ENCODE measurements around the gene DDOST.

Gene DDOST

DNA sequence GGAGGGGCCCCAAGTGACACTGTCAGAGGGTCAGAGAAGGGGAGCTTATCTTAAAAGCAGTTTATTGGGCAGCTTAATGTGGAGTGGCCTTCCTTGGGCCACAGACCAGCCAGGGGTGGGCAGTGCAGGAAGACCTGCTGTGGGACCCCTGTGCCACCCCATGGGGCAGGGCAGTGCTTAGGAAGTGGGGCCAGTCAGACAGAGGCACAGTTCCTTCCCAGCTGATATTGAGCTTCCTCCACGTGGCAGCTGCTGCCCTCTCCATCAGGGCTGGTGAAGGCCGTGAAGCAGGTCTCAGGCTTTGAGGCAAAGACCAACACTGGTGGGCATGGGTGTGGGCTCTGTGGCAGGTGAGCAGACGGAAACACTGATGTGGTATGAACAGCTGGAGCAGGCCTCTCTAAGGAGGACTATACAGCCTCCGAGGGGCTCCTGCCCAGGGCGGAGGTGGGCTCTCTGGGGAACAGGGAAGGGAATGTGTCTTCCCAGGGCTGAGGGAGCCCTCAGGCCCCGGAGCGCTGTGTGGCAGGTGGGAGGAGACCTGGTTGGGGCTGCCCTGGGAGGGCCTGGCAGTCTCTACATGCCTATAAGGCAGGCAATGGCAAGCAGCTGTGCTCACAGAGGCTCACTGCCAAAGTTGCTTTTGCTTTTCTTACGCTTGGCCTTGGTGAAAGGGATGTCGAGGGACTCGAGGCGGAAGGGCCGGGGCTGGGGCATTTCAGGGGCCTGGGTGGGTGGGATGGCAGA, 3.0 kb upstream of the DDOST start:
- no peak for TF ChIP-seq POLR2A (IDR thresholded peaks at IDR 0.05; ENCODE audit: extremely low read depth, insufficient read length)
- no peak overlapping the region for H3K4me3 ChIP-seq (ENCODE audit: low read depth, low read length)
- no peak for DNase-seq (ENCODE audit: low read depth)

DNA sequence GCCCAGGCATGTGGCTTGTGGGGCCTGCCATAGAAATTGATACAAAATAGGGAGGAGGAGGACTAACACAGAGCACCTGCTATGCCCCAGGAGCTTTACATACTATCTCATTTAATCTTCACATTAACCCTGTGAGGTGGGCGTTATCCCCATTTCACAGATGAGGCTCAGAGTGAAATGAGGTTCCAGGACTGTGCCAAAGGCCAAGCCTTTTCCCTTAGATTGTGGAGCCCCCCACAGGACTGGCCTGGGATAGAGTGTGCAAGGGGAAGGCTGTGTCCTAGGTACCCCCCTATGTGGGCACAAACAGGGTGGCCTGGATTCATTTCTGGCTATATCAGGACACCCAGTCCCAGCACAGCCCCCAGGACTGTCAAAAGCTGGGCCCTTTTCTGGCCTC, 2.2 kb upstream of the DDOST start:
- TF ChIP-seq, protein P1, sequence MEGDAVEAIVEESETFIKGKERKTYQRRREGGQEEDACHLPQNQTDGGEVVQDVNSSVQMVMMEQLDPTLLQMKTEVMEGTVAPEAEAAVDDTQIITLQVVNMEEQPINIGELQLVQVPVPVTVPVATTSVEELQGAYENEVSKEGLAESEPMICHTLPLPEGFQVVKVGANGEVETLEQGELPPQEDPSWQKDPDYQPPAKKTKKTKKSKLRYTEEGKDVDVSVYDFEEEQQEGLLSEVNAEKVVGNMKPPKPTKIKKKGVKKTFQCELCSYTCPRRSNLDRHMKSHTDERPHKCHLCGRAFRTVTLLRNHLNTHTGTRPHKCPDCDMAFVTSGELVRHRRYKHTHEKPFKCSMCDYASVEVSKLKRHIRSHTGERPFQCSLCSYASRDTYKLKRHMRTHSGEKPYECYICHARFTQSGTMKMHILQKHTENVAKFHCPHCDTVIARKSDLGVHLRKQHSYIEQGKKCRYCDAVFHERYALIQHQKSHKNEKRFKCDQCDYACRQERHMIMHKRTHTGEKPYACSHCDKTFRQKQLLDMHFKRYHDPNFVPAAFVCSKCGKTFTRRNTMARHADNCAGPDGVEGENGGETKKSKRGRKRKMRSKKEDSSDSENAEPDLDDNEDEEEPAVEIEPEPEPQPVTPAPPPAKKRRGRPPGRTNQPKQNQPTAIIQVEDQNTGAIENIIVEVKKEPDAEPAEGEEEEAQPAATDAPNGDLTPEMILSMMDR (IDR thresholded peaks at IDR 0.05; ENCODE audit: low read depth, low read length): peak; percentile 27
- TF ChIP-seq, protein P2, sequence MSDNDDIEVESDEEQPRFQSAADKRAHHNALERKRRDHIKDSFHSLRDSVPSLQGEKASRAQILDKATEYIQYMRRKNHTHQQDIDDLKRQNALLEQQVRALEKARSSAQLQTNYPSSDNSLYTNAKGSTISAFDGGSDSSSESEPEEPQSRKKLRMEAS (IDR thresholded peaks at IDR 0.05; ENCODE audit: low read depth, low read length): no peak
- H3K4me3 ChIP-seq (ENCODE audit: low read depth, low read length): no peak overlapping the region
- DNase-seq (ENCODE audit: low read depth): peak; percentile 29

DNA sequence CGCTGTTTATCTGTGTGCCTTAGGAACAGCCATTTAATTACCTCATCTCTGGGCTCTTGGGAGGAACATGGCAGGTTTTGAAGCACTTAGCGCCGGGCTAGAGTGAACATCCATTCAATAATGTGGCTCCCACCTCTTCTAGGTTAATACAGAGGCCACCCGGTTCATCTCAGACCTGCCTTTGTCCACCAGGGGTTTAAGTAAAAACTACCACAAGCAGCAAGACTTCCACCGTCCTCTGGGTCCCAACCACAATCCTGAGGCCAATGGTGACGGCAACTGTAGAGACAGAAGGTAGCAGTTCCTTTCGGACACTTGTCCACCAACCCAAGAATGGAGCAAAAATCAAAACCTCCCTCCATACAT, 924 bp upstream of the DDOST start:
- TF ChIP-seq, protein P2 (IDR thresholded peaks at IDR 0.05; ENCODE audit: low read depth, low read length): no peak
- DNase-seq (ENCODE audit: low read depth): peak; percentile 14
- peak overlapping the region; percentile 86 for H3K4me3 ChIP-seq (ENCODE audit: low read depth, low read length)

DNA sequence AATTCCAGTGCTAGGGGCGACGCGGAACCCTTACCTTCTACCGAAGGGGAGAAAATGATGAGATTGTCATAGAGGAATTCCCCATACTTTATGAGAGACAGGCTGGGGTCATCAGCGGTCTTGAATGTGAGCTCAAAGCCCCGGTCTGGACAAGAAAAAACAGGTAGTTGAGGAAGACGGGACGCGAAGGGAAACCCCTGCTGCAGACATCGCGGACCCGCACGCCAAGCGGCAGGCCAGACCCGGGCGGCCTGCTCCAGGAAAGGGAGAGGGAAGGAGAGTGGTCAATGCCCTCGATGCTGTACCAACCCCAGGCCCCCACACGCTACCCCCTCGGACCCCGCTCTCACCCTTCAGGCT, 342 bp downstream of the DDOST start:
- peak; percentile 32 for DNase-seq (ENCODE audit: low read depth)
- no peak for TF ChIP-seq MYC (IDR thresholded peaks at IDR 0.05; ENCODE audit: low read depth, low read length)
- TF ChIP-seq, protein P1 (IDR thresholded peaks at IDR 0.05; ENCODE audit: low read depth, low read length): no peak
- TF ChIP-seq, protein P2 (IDR thresholded peaks at IDR 0.05; ENCODE audit: low read depth, low read length): no peak
- TF ChIP-seq POLR2A (IDR thresholded peaks at IDR 0.05; ENCODE audit: extremely low read depth, insufficient read length): no peak
- H3K4me3 ChIP-seq (ENCODE audit: low read depth, low read length): peak overlapping the region; percentile 83

DNA sequence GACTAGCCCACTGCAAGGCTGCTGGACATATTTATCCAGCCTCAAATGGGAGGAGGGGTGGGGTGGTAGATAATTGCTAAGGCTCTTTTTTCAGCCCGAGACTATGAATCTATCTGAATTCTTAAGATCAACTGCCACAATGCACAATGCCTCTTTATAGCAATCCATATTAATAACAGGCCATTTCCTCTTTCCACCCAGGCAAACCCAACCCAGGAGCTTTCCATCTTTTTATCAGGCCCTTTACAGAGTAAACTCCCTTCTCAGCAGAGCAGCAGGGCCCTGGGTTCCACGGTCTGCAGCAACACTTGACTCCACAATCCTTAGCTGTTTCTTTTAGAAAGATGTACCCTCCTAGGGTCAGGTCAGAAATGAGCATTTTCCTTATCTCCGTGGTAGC, 806 bp downstream of the DDOST start:
- TF ChIP-seq POLR2A (IDR thresholded peaks at IDR 0.05; ENCODE audit: extremely low read depth, insufficient read length) (no peak), MYC (IDR thresholded peaks at IDR 0.05; ENCODE audit: low read depth, low read length) (no peak)
- TF ChIP-seq, protein P2 (IDR thresholded peaks at IDR 0.05; ENCODE audit: low read depth, low read length): no peak
- TF ChIP-seq, protein P1 (IDR thresholded peaks at IDR 0.05; ENCODE audit: low read depth, low read length): no peak
- DNase-seq (ENCODE audit: low read depth): no peak
- H3K4me3 ChIP-seq (ENCODE audit: low read depth, low read length): peak overlapping the region; percentile 83

DNA sequence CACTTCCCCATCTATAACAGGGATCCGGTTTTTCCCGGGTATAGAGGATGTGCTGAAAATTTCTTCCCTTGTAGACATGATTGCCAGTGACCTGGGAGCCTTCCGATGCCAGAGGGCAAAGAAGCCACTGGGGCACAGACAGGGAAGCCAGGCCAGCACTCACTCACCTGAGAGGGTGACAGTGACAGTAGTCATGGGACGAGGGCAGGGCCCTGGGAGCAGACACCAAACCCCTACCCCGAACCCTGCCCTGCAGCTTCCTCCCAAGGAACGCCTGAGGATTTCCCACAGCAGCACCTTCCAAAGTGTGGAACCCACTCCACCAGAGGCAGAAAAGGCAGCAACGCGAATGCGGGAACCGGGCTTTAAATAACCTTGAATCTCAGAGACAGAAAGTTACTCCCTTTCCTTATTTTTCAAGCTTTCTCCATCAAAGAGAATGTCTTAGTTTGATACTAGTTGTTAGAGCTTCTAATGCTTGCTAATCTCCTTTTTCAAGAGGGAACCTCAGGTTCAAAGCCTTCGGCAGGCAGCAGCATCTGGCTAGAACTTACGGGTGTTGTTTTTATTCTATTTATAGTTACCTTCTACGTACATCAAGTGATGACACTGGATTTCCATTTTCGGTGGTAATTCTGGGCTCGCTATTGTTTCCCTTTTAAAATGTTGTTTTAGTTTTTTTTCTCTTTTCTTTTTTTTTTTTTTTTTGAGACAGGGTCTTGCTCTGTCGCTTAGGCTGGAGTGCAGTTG, 2.8 kb downstream of the DDOST start:
- H3K4me3 ChIP-seq (ENCODE audit: low read depth, low read length): no peak overlapping the region
- no peak for DNase-seq (ENCODE audit: low read depth)
- TF ChIP-seq MYC (IDR thresholded peaks at IDR 0.05; ENCODE audit: low read depth, low read length): no peak
- TF ChIP-seq, protein P2 (IDR thresholded peaks at IDR 0.05; ENCODE audit: low read depth, low read length): no peak
- TF ChIP-seq, protein P1 (IDR thresholded peaks at IDR 0.05; ENCODE audit: low read depth, low read length): no peak
- TF ChIP-seq POLR2A (IDR thresholded peaks at IDR 0.05; ENCODE audit: extremely low read depth, insufficient read length): no peak
